H9 (cell line): ENCODE measurements around the gene RABGAP1L. TPM values are rescaled to one million over a fixed set of nuclear protein-coding genes. Genes with fewer than 3 reads are reported as not detected.

ENCODE experiments used
- DNase-seq: peaks from one replicate; pipeline ENCODE4 v3.0.0-alpha.2; 2017
- H2AFZ ChIP-seq: one replicate; pipeline ENCODE4 v1.6.1; 2013; ENCODE audit warnings: mild to moderate bottlenecking, low read length, control low read depth, moderate library complexity
- H2AK5ac ChIP-seq: 2 replicates; pipeline ENCODE4 v1.6.1; 2013; ENCODE audit warnings: low read length, control low read depth, mixed read lengths; ENCODE audit not compliant: insufficient read length
- H2BK120ac ChIP-seq: one replicate; pipeline ENCODE4 v1.6.1; 2013; ENCODE audit warnings: low read depth, mild to moderate bottlenecking, low read length, control low read depth, inconsistent platforms; ENCODE audit not compliant: poor library complexity, severe bottlenecking
- H2BK12ac ChIP-seq: 2 replicates; pipeline ENCODE4 v1.6.1; 2013; ENCODE audit warnings: low read length, control low read depth, mixed read lengths, low read depth; ENCODE audit not compliant: insufficient read length
- H2BK15ac ChIP-seq: 2 replicates; pipeline ENCODE4 v1.6.1; 2013; ENCODE audit warnings: low read depth, low read length, control low read depth
- H2BK20ac ChIP-seq: one replicate; pipeline ENCODE4 v1.6.1; 2013; ENCODE audit warnings: low read depth, mild to moderate bottlenecking, low read length, control low read depth, inconsistent platforms; ENCODE audit not compliant: poor library complexity, severe bottlenecking
- H2BK5ac ChIP-seq: 2 replicates; pipeline ENCODE4 v1.6.1; 2013; ENCODE audit warnings: low read length, control low read depth, mixed read lengths; ENCODE audit not compliant: insufficient read length
- H3K14ac ChIP-seq: 2 replicates; pipeline ENCODE4 v1.6.1; 2013; ENCODE audit warnings: low read length, control low read depth; ENCODE audit not compliant: insufficient read depth
- H3K18ac ChIP-seq: 2 replicates; pipeline ENCODE4 v1.6.1; 2013; ENCODE audit warnings: low read depth, mild to moderate bottlenecking, mixed read lengths, low read length, control low read depth; ENCODE audit not compliant: insufficient read length
- H3K23ac ChIP-seq: 2 replicates; pipeline ENCODE4 v1.6.1; 2013; ENCODE audit warnings: low read length, control low read depth, mixed read lengths, low read depth; ENCODE audit not compliant: insufficient read length
- H3K23me2 ChIP-seq: 2 replicates; pipeline ENCODE4 v1.6.1; 2013; ENCODE audit warnings: low read depth, mild to moderate bottlenecking, mixed read lengths, low read length, control low read depth; ENCODE audit not compliant: insufficient read length, poor library complexity, severe bottlenecking
- H3K27ac ChIP-seq: 2 replicates; pipeline ENCODE4 v1.5.1; 2013; ENCODE audit warnings: low read length, control low read depth, mixed read lengths, low read depth; ENCODE audit not compliant: insufficient read length
- H3K27me3 ChIP-seq: 2 replicates; pipeline ENCODE4 v1.6.1; 2013; ENCODE audit warnings: low read length, control low read depth, inconsistent platforms; ENCODE audit not compliant: insufficient read depth
- H3K4ac ChIP-seq: 2 replicates; pipeline ENCODE4 v1.6.1; 2013; ENCODE audit warnings: low read depth, mild to moderate bottlenecking, control low read depth, inconsistent platforms, low read length, moderate library complexity
- H3K4me1 ChIP-seq: 2 replicates; pipeline ENCODE4 v1.6.1; 2013; ENCODE audit warnings: low read length, control low read depth, inconsistent platforms; ENCODE audit not compliant: insufficient read depth
- H3K4me2 ChIP-seq: 2 replicates; pipeline ENCODE4 v1.6.1; 2013; ENCODE audit warnings: low read length, control low read depth, mixed read lengths; ENCODE audit not compliant: insufficient read length, insufficient read depth
- H3K56ac ChIP-seq: 2 replicates; pipeline ENCODE4 v1.6.1; 2013; ENCODE audit warnings: low read depth, mild to moderate bottlenecking, mixed read lengths, low read length, control low read depth; ENCODE audit not compliant: insufficient read length
- H3K79me1 ChIP-seq: 2 replicates; pipeline ENCODE4 v1.6.1; 2013; ENCODE audit warnings: low read depth, mild to moderate bottlenecking, moderate library complexity, low read length, control low read depth, inconsistent platforms; ENCODE audit not compliant: insufficient read depth, poor library complexity, severe bottlenecking
- H3K79me2 ChIP-seq: 2 replicates; pipeline ENCODE4 v1.6.1; 2013; ENCODE audit warnings: low read length, control low read depth, inconsistent platforms; ENCODE audit not compliant: insufficient read depth
- H3K9ac ChIP-seq: 2 replicates; pipeline ENCODE4 v1.6.1; 2013; ENCODE audit warnings: low read length, control low read depth, mixed read lengths; ENCODE audit not compliant: insufficient read length; ENCODE audit errors: extremely low read depth
- H3K9me3 ChIP-seq: one replicate; pipeline ENCODE4 v1.6.1; 2013; ENCODE audit warnings: low read depth, low read length, inconsistent platforms; ENCODE audit not compliant: control insufficient read depth
- H3T11ph ChIP-seq: one replicate; pipeline ENCODE4 v1.6.1; 2013; ENCODE audit warnings: mild to moderate bottlenecking, low read length, control low read depth, inconsistent platforms
- H4K20me1 ChIP-seq: one replicate; pipeline ENCODE4 v1.6.1; 2013; ENCODE audit not compliant: control insufficient read depth, insufficient read length, insufficient read depth
- H4K5ac ChIP-seq: 2 replicates; pipeline ENCODE4 v1.6.1; 2013; ENCODE audit warnings: low read depth, mild to moderate bottlenecking, mixed read lengths, low read length, control low read depth; ENCODE audit not compliant: insufficient read length
- H4K8ac ChIP-seq: replicated peaks from 2 replicates; pipeline ENCODE4 v1.6.1; 2013; ENCODE audit warnings: low read length, control low read depth, mixed read lengths, low read depth; ENCODE audit not compliant: insufficient read length
- H4K91ac ChIP-seq: 2 replicates; pipeline ENCODE4 v1.6.1; 2013; ENCODE audit warnings: low read depth, mild to moderate bottlenecking, moderate library complexity, mixed read lengths, low read length, control low read depth; ENCODE audit not compliant: insufficient read length
- H3K27ac Mint-ChIP-seq, 3 experiments: 2 replicates in 2 of 3; 3 replicates in 1 of 3; pipeline ENCODE4 v1.8.0; 2020 to 2021; ENCODE audit warnings: mixed read lengths in 3 of 3, mild to moderate bottlenecking in 1 of 3, moderate library complexity in 1 of 3
- H3K27me3 Mint-ChIP-seq: 2 replicates; pipeline ENCODE4 v1.8.0; 2021; ENCODE audit warnings: low read depth, mild to moderate bottlenecking, moderate library complexity, mixed read lengths
- H3K36me3 Mint-ChIP-seq, 3 experiments: 2 replicates in 2 of 3; 3 replicates in 1 of 3; pipeline ENCODE4 v1.8.0; 2020 to 2021; ENCODE audit warnings: low read depth in 3 of 3, mixed read lengths in 3 of 3; ENCODE audit not compliant: insufficient read depth in 1 of 3
- H3K4me1 Mint-ChIP-seq, 2 experiments: 2 replicates each; pipeline ENCODE4 v1.8.0; 2020; ENCODE audit warnings: mixed read lengths in 2 of 2
- H3K4me3 Mint-ChIP-seq, 2 experiments: 2 replicates in 1 of 2; 3 replicates in 1 of 2; pipeline ENCODE4 v1.8.0; 2020 to 2021; ENCODE audit warnings: mild to moderate bottlenecking in 2 of 2, mixed read lengths in 2 of 2, moderate library complexity in 1 of 2
- H3K9me3 Mint-ChIP-seq, 2 experiments: 2 replicates in 1 of 2; 3 replicates in 1 of 2; pipeline ENCODE4 v1.8.0; 2020; ENCODE audit warnings: mild to moderate bottlenecking in 2 of 2, mixed read lengths in 2 of 2, moderate library complexity in 1 of 2
- WGBS: extraction: QIAGEN DNeasy Blood & Tissue Kit; methylation state at CpG from one replicate; pipeline ENCODE4 v1.1.7; 2013; ENCODE audit warnings: missing lambda C conversion rate, low lambda C conversion rate, mixed read lengths; ENCODE audit not compliant: insufficient read length; ENCODE audit errors: extremely low coverage; 5-methylcytosine and 5-hydroxymethylcytosine counted together
- total RNA-seq: library from RNA; stranded (reverse); gene quantifications from 2 replicates; pipeline ENCODE4 v1.2.1, GENCODE V29; 2021
- TF ChIP-seq, protein P1 (sequence below): fragments of 200-600 bp; sonication (generic); conservative IDR thresholded peaks from 3 replicates; pipeline ENCODE4 v1.8.0; 2021; ENCODE audit warnings: antibody characterized with exemption, mild to moderate bottlenecking

The RABGAP1L gene
- total RNA-seq, 1 experiment from 2014 or later, result 147 TPM

DNA sequence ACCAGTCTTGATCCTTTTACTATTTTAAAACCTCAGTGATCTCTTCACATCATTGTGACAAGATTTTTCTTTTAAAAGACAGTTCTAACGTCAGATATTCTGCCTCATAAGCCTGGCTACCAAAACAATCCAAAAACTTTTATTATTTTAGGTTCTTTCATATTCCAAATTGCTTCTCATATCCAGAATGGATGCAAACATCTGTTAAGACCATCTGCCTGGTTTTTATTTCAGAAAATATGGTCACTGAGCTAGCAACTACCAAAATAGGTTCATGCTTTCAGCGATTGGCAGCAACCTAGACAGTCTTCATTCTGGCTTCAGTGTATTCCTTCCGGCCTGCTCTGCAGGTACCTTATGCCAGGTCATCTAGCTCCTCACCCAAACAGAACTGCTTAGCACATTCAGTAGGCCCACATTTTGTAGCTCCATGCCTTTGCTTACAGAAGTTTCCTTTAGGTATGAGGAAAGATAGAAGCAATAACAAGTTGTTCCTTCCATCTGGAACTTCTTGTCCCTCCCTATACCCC is 781.4 kb downstream of the RABGAP1L start:
- H2BK12ac ChIP-seq, result no peak overlapping the region
- H2BK120ac ChIP-seq, result no peak overlapping the region
- no peak overlapping the region for H3K9ac ChIP-seq
- Mint-ChIP-seq H3K36me3 (peaks cover 3 to 38% (median 30%) of the 10 kb centered on the region in 3 experiments; a peak in 6 of 7 replicates), H3K9me3 (no peaks in the 10 kb centered on the region), H3K4me1 (peaks cover 23 to 28% of the 10 kb centered on the region in 2 experiments), H3K4me3 (no peak overlapping the region), H3K27me3 (no peaks in the 10 kb centered on the region), H3K27ac (peak overlapping the region; percentile 15 to 61 (median 45); a peak in 5 of 7 replicates)
- H3K79me2 ChIP-seq, result no peaks in the 10 kb centered on the region; the same call in 1 of the 2 replicates
- no peak overlapping the region for H2BK20ac ChIP-seq
- H2AK5ac ChIP-seq, result no peak overlapping the region
- TF ChIP-seq, protein P1, sequence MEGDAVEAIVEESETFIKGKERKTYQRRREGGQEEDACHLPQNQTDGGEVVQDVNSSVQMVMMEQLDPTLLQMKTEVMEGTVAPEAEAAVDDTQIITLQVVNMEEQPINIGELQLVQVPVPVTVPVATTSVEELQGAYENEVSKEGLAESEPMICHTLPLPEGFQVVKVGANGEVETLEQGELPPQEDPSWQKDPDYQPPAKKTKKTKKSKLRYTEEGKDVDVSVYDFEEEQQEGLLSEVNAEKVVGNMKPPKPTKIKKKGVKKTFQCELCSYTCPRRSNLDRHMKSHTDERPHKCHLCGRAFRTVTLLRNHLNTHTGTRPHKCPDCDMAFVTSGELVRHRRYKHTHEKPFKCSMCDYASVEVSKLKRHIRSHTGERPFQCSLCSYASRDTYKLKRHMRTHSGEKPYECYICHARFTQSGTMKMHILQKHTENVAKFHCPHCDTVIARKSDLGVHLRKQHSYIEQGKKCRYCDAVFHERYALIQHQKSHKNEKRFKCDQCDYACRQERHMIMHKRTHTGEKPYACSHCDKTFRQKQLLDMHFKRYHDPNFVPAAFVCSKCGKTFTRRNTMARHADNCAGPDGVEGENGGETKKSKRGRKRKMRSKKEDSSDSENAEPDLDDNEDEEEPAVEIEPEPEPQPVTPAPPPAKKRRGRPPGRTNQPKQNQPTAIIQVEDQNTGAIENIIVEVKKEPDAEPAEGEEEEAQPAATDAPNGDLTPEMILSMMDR, result no peak
- no peak overlapping the region for H3K4me2 ChIP-seq
- no peak overlapping the region for H2BK15ac ChIP-seq
- no peak overlapping the region for H3T11ph ChIP-seq
- no peak overlapping the region for H2BK5ac ChIP-seq
- no peak overlapping the region for H3K23ac ChIP-seq
- H4K20me1 ChIP-seq, result no peaks in the 10 kb centered on the region
- no peak overlapping the region for H2AFZ ChIP-seq
- no peak overlapping the region for H4K91ac ChIP-seq
- no peak overlapping the region for H3K56ac ChIP-seq
- H4K8ac ChIP-seq, result no peak overlapping the region
- no peak for DNase-seq
- no peaks in the 10 kb centered on the region for H3K9me3 ChIP-seq
- H3K23me2 ChIP-seq, result no peaks in the 10 kb centered on the region
- no peak overlapping the region for H4K5ac ChIP-seq
- WGBS, result no CpG with 5 or more reads among the region's 3 CpGs
- 0 out of 2 replicates have a peak, but pooled peaks cover 2% of the 10 kb centered on the region for H3K4me1 ChIP-seq
- no peak overlapping the region for H3K4ac ChIP-seq
- H3K18ac ChIP-seq, result no peak overlapping the region
- peaks cover 7% of the 10 kb centered on the region for H3K79me1 ChIP-seq
- H3K27ac ChIP-seq, result no peak overlapping the region
- no peak overlapping the region for H3K14ac ChIP-seq
- no peaks in the 10 kb centered on the region for H3K27me3 ChIP-seq
